Gastrocnemius medialis (tissue), 4 donors: ENCODE measurements around the gene TPBG.

Source experiments
- CTCF ChIP-seq, 5 experiments: fragments of 450-650 bp in 3 of 5; fragments of 200-600 bp in 2 of 5; sonication (generic) in 2 of 5; IDR thresholded peaks in 4 of 5; conservative IDR thresholded peaks in 1 of 5; 1 replicate in 4 of 5; 2 replicates in 1 of 5; pipeline ENCODE4 v1.5.1; 2016 to 2019; ENCODE audit warnings: antibody characterized with exemption in 5 of 5, mild to moderate bottlenecking in 3 of 5, moderate library complexity in 3 of 5
- POLR2A ChIP-seq, 2 donors: fragments of 450-650 bp; IDR thresholded peaks; one replicate each; pipeline ENCODE4 v1.6.1; 2017; ENCODE audit warnings: antibody characterized with exemption in 2 of 2, mild to moderate bottlenecking in 2 of 2, moderate library complexity in 2 of 2

GRCh38 chr6:82337688-82338257 lies 25.8 kb upstream of the TPBG start:
- TF ChIP-seq CTCF (IDR thresholded peaks at IDR 0.05 in 4 of 5, conservative IDR thresholded peaks at IDR 0.05 in 1 of 5) (no peak), POLR2A (IDR thresholded peaks at IDR 0.05) (no peak)
